Myometrial cell (primary cell): ENCODE results near the gene DERA. TPM values are rescaled to one million over a fixed set of nuclear protein-coding genes. Genes with fewer than 3 reads are reported as not detected.

Source experiments
- total RNA-seq: library from RNA; depleted of rRNA; stranded (reverse); fragments of >200 nt; gene quantifications from 2 replicates; pipeline ENCODE4 v1.2.3, GENCODE V29; 2015

DERA gene
- 65.4 and 105 TPM in 2 replicates for total RNA-seq

DNA sequence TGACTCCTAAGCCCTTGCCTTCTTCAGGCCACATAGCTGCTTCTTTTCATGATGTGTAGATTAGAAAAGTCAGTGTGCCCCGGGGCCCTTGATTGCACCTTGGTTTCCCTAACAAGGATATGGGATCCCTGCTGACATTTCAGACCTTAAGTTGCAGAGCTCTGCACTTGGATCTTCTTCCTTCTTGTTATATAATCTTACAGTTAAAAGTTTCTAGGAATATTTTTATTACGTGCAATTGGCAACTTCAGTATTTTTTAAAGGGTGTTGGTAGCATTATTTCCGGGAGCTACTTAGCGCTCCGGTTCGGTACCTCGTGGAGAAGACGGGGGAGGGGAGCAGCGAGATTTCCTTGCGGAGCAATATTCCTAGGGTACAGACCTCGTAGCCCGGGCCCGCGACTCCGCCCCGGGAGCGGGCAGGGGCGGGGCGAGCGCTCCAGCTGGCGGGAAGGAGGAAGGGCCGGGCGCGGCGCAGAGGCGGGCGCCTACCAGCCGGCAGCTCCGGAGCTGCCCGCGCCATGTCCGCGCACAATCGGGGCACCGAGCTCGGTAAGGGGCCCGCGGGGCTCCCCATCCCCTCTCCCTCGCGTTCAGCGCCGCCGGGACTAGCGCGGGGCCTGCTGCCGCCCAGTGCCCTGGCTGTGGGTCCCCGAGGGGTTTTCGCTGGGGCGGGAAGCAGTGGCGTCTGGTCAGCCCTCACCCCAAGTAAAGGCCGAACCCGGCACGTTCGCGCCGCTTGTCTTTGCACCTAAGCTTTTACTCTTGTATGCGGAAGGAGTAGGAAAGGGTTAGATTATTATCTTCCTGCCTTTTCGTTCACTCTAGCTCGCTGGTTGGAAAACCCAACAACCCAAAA, at the start of gene DERA:
Gene DERA, plus strand, starts transcription at position 469 of the 858 bp plus-strand sequence. Its CDS starts 52 bp downstream, at position 521.

GRCh38 chr12:15882118-15882971, 28.8 kb upstream of the DERA start, which contains the start of gene STRAP:
Gene STRAP, plus strand, starts transcription at chr12:15882387. Its CDS starts 321 bp downstream, at chr12:15882708.

Other genes with a start within 250 kb of the DERA start
- 116 and 131 TPM in 2 replicates for gene EPS8, start 121.9 kb upstream of the DERA start, total RNA-seq
- 164 and 165 TPM in 2 replicates for gene STRAP, start 28.9 kb upstream of the DERA start, total RNA-seq